Measurements from ENCODE around the gene GNAQ.

Gene GNAQ
- total RNA-seq: 80.0 to 133 (median 101) reads per million in 4 donors

DNA sequence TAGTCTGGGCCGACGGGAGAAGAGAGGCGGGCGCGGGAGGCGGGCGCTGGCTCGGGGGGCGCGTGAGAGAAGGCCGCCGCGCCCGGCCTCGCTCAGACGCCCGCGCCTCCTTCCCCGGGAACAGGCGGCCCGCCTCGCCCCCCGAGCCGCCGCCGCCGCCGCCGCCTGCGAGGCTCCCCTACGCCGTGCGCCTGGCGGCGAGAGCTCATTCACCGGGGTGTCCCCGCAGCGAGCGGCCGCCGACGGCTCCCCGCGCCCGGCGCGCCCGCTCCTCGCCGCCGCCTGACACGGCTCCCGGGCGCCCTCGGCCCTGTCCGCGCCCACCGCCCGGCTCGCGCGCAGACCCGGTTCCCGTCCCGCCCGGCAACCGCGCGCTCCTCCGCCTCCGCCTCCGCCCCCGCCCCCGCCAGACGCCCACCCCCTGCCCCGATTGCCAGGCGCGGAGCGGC is at the start of gene GNAQ:
GNAQ (minus strand) TSS at position 368 of the 449 bp plus-strand sequence. CDS start 576 bp downstream, outside the sequence.
- DNase-seq: no peak

GRCh38 chr9:78074385-78075291 is 43.0 kb upstream of the GNAQ start:
- DNase-seq: peak in 1 of 5 donors; percentile 78

DNA sequence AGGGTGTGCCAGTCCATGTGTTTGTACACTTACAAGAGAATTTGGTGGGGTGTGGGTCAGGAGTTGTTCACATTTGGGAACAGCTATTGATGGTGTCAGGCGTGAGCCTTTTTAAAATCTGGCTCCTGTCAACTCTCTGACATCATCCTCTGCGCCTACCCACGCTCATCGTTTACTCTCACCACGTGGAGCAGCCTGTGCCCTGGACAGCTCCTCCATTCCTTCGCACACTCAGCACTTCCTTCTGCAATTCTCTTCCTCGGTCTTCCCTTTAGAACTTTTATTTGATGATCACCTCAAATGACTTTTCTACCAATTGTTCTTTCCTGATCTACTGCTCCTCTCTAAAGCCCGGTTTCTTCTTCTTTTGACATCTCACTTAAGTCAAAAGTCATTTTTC is 42.1 kb upstream of the GNAQ start:
- no peak for DNase-seq

GRCh38 chr9:78072586-78073199 is 41.1 kb upstream of the GNAQ start:
- DNase-seq: peak in 1 of 5 donors; percentile 40

DNA sequence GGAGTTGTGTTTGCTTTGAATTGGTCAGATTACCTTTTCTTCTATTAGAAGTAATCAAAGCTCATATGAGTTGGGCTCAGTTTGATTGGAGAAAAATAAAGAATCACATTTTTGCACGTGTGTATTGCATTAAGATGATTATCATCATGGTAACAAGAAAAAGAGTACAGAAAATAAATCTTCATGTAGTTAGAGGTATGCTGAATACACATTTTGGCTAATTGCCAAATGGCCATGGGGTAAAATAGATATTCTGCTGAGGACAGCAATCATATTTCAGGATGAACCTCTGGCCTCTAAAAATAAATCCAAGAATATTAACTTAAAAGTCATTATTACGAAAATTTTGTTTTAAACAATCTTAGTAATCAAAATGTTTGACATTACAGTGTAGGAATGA is 38.9 kb upstream of the GNAQ start:
- no peak for DNase-seq

DNA sequence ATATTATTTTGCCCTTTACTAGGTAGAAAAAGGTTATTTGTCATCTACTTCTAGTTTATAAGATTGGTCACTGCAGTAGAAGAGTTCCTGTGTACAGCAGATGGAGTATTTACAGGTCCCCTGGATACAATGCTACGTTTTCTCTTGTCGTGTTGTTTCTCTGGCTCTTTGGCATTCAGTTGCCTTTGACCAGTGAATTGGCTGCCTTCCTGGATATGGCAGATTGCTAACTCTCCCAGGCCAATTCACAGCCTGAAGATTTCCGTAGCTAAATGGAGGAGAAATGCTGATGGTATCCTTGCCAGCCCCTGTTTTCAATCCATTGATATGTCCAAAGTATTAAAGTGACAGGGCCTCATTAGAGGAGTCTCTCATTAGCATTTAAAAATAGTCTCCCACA is 32.5 kb upstream of the GNAQ start:
- DNase-seq: no peak

GRCh38 chr9:78062710-78063109 is 31.1 kb upstream of the GNAQ start:
- no peak for DNase-seq

DNA sequence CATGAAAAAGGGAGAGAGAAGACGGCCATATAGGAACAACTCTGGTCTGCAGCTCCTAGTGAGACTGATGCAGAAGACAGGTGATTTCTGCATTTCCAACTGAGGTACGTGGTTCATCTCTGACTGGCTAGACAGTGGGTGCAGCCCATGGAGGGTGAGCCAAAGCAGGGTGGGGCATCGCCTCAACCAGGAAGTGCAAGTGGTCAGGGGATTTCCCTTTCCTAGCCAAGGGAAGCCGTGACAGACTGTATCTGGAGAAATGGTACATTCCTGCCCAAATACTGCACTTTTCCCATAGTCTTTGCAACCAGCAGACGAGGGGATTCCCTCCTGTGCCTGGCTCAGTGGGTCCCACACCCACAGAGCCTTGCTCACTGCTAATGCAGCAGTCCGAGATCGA is 22.6 kb upstream of the GNAQ start:
- DNase-seq: peak in 3 of 5 donors; percentile 11 to 61 (median 20)

DNA sequence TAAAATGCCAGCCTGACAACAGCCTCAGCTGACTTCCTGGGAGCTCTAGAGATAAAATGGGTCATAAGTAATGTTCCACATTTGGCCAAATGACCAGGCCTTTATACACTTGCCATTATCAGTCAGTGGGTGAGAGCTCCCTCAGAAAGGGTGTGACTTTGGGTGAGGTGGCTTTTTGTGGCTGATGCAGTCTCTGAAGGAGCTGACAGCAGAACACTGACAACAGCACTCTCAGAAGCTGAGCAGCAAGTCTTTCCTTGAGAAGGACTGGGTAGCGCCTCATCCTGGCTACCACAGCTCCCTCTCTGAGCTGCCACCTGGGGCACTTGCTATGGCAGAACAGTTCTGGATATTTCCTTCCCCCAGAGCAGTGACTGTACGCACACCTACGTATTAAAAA is 22.0 kb upstream of the GNAQ start:
- DNase-seq: peak in 1 of 5 donors; percentile 47

DNA sequence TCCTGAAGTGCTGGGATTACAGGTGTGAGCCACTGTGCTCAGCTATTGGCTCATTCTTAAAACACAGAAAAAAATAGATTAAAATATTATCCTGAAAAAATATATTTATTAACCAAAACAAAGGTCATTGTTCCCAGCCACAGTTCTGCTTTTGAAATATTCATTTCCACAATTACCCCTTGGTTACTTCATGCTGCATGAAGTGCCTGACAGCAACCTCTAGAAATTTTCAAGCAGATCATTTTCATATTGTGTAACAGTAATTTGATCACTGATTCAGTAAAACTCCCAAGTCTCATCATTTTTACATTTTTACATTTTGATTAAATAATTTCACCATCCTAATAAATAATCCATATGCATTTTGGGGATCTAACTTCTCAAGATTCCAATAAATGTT is 18.8 kb upstream of the GNAQ start:
- no peak for DNase-seq

DNA sequence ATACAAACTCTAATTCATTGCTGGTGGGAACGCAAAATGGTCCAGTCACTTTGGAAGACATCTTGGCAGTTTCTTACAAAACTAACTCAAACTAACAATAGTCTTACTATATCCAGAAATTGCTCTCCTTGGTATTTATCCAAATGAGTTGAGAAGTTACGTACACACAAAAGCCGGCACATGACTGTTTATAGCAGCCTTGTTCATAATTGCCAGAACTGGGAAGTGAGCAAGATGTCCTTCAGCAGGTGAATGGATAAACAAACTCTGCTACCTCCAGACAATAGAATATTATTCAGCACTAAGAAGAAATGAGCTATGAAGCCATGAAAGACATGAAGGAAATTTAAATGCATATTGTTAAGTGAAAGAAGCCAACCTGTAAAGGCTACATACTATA is 17.9 kb upstream of the GNAQ start:
- no peak for DNase-seq

DNA sequence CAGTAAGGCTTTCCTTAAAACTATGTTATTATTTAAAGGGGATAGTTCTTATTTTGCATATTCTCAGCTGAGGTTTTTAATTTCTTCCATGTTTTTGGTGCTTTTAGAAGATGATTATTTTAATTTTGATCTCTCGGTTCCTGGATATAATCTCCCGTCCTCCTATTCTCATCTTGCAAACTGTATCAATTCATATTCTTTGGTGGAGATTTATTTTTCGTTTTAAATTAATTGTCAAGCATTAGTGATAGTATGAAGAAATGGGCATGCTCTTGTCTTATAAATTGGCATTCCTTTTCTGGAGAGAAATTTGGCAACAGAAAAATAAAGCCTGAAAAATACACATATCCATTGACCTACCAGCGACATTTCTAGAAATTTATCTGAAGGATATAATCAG is 15.5 kb upstream of the GNAQ start:
- DNase-seq: no peak

DNA sequence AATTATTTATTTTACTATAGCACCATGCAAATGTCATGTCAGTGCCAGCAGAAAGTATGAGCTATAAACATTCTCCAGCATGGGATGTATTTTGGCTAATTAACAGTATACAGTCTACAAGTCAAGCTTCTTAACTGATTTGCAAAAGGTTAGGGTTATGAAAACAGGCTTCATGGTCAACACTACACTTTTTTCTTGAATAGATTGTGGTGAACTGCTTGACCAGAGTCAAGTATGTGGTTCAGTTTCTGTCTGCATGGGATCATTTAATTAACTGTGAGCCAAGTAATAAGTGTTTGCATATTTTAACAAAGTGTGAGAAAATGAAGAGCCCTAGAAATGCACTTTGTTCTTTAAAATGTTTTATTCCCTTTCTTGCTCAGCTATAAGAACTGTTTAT is 14.5 kb upstream of the GNAQ start:
- no peak for DNase-seq

DNA sequence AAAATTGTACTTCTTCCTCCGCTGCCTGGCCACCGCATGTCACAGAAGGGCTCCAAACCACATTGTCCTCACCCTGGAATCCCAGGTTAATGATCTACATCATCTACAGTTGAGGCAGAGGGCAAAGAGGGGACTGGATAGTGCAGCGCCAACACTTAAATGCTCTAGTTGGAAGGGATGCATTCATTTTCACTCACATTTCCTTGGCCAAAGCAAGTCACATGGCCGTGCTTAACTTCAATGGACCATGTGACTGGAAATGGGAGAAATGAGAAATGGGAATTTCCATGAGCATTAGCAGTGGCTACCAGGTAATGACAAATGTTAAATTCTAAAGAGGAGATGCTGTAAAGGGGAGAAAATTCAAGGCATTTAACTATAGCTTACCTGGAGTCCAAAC is 13.3 kb upstream of the GNAQ start:
- no peak for DNase-seq

DNA sequence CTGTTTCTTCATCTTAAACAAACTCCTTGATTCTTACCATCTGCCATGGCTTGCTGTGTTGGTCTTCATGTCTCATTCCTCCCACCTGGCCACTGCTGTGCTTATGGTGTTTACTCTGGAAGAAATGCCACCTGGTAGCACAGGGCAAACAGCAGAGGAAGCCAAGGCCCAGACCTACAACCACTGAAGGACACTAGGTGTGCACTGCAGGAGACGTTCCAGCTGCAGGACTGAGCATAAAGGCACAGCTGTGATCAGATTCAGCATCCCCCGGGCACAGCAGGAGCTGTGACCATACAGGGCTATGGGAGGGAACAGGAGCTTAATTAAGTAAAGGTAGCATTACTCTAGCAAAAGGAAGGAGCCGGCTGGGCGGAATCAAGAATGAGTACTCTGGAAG is 12.6 kb upstream of the GNAQ start:
- no peak for DNase-seq

DNA sequence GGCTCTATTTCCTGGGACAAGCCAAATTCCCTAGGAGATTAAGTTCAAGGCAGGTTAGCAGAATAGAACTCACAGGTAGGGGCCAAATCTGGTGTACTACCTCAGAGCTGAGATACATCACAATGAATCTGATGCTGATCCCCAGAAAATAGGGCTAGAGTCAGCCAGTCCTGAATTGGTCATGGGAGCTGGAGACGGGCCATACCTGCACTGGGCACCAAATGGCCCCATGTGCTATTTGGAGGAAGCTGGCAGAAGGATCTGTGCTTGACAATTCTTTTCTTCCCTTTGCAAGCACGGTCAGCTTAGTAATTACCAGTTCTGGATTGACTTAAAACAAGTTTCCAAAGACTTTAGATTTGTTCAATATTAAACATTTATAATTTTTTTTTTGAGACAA is 10.4 kb upstream of the GNAQ start:
- no peak for DNase-seq

GRCh38 chr9:78040726-78041125 is 9.1 kb upstream of the GNAQ start:
- DNase-seq: no peak

GRCh38 chr9:78038620-78039300 is 7.1 kb upstream of the GNAQ start:
- DNase-seq: no peak

GRCh38 chr9:78035383-78035993 is 3.9 kb upstream of the GNAQ start:
- peak in 4 of 5 donors; percentile 28 to 78 (median 47) for DNase-seq

DNA sequence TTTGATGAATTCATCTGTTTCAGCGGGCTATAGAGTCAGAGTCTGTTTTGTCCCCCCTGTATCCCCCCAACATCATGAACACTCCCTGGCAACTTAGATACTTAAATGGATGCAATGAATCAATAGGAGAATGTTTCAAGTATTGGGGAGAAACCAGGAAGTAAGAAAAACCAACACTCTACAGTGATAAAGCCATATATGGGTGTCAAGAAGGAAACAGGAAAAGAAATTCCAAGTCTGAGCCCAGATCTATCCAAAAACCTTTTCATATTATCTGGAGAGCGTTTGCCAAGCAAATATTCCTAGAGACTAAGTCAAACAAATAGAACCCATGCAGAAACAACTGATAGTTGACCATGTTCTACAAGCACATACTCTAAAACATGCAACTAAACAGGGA is 2.3 kb upstream of the GNAQ start:
- DNase-seq: no peak

- DNase-seq: peak in 1 of 5 donors; percentile 46
These were observed 1.3 kb upstream of the GNAQ start for GRCh38 chr9:78032730-78033457.
